HG03457 (cell line): ENCODE results near the gene UNC50.
"Not testable (repeated sequence)": the region's sequence is repeated elsewhere in the genome, so short reads cannot be mapped to it uniquely, and the experiment has no call there.

Source experiments
- ATAC-seq: cut with Tn5 transposase; IDR thresholded peaks from one replicate; pipeline ENCODE4 v1.9.1; 2021; ENCODE audit warnings: moderate number of reproducible peaks; ENCODE audit not compliant: unreplicated experiment

UNC50 gene

GRCh38 chr2:98573426-98573825, 35.0 kb upstream of the UNC50 start:
- ATAC-seq, result no peak

- no peak for ATAC-seq
Observed at GRCh38 chr2:98576666-98577312, 31.6 kb upstream of the UNC50 start.

GRCh38 chr2:98577313-98577712, 31.1 kb upstream of the UNC50 start:
- ATAC-seq, result no peak

GRCh38 chr2:98578231-98578630, 30.2 kb upstream of the UNC50 start:
- ATAC-seq, result no peak

- no peak for ATAC-seq
Observed at GRCh38 chr2:98579926-98580325, 28.5 kb upstream of the UNC50 start.

GRCh38 chr2:98580656-98581284, 27.6 kb upstream of the UNC50 start:
- no peak for ATAC-seq

GRCh38 chr2:98582523-98582922, 25.9 kb upstream of the UNC50 start:
- no peak for ATAC-seq

- no peak for ATAC-seq
Observed at GRCh38 chr2:98583276-98583675, 25.1 kb upstream of the UNC50 start.

- no peak for ATAC-seq
Observed at GRCh38 chr2:98583816-98584618, 24.4 kb upstream of the UNC50 start.

GRCh38 chr2:98585386-98585785, 23.0 kb upstream of the UNC50 start:
- ATAC-seq, result no peak

- ATAC-seq, result no peak
Observed at GRCh38 chr2:98586551-98587140, 21.7 kb upstream of the UNC50 start.

- ATAC-seq, result no peak
Observed at GRCh38 chr2:98588880-98589431, 19.4 kb upstream of the UNC50 start.

GRCh38 chr2:98589489-98589888, 18.9 kb upstream of the UNC50 start:
- no peak for ATAC-seq

- no peak for ATAC-seq
Observed at GRCh38 chr2:98592565-98592964, 15.8 kb upstream of the UNC50 start.

GRCh38 chr2:98594665-98595064, 13.7 kb upstream of the UNC50 start:
- ATAC-seq, result not testable (repeated sequence)

- no peak for ATAC-seq
Observed at GRCh38 chr2:98598781-98599428, 9.5 kb upstream of the UNC50 start.

- peak; percentile 52 for ATAC-seq
Observed at GRCh38 chr2:98601532-98602132, 6.8 kb upstream of the UNC50 start.

GRCh38 chr2:98604547-98604946, 3.8 kb upstream of the UNC50 start:
- ATAC-seq, result no peak

GRCh38 chr2:98605076-98605475, 3.3 kb upstream of the UNC50 start:
- no peak for ATAC-seq

GRCh38 chr2:98606431-98606830, 2.0 kb upstream of the UNC50 start:
- ATAC-seq, result no peak
